WTC11 (cell line): ENCODE data around the gene ANGEL1. TPM values are rescaled to one million over a fixed set of nuclear protein-coding genes. Genes with fewer than 3 reads are reported as not detected.

Source experiments
- ATAC-seq: fragments of 200-7000 bp; cut with Tn5 transposase; 2 replicates; pipeline ENCODE4 v1.10.0; 2021; ENCODE audit warnings: mild to moderate bottlenecking, moderate library complexity
- CTCF ChIA-PET: fragments of 300-600 bp; sonication (Branson Sonifier 250); formaldehyde crosslinking; loops from one replicate; lab custom pipeline; 2021; ENCODE audit warnings: antibody characterized with exemption; lab: Charles Lee
- POLR2A ChIA-PET: fragments of 350-600 bp; sonication (Branson Sonifier 250); formaldehyde crosslinking; loops from one replicate; lab custom pipeline; 2021; ENCODE audit warnings: antibody characterized with exemption; lab: Charles Lee
- DNase-seq: peaks from one replicate; pipeline ENCODE4 v3.0.0; 2021; ENCODE audit warnings: low spot score
- H3K27ac Mint-ChIP-seq: 2 replicates; pipeline ENCODE4 v1.8.0; 2021; ENCODE audit warnings: mixed read lengths
- H3K27me3 Mint-ChIP-seq: 2 replicates; pipeline ENCODE4 v1.8.0; 2021; ENCODE audit warnings: low read depth, mild to moderate bottlenecking, moderate library complexity, mixed read lengths
- H3K36me3 Mint-ChIP-seq: 2 replicates; pipeline ENCODE4 v1.8.0; 2021; ENCODE audit warnings: mixed read lengths
- H3K4me1 Mint-ChIP-seq: 2 replicates; pipeline ENCODE4 v1.8.0; 2022; ENCODE audit warnings: mixed read lengths
- H3K4me3 Mint-ChIP-seq: 2 replicates; pipeline ENCODE4 v1.8.0; 2021; ENCODE audit warnings: mild to moderate bottlenecking, moderate library complexity, mixed read lengths
- H3K9me3 Mint-ChIP-seq: 2 replicates; pipeline ENCODE4 v1.8.0; 2021; ENCODE audit warnings: mixed read lengths
- FOXJ3 ChIP-seq: sonication (generic); formaldehyde crosslinking; IDR thresholded peaks from 2 replicates; pipeline ENCODE4 v1.9.0; 2021; ENCODE audit warnings: missing genetic modification reagents, mild to moderate bottlenecking, borderline replicate concordance
- FOXK1 ChIP-seq: sonication (generic); formaldehyde crosslinking; IDR thresholded peaks from 2 replicates; pipeline ENCODE4 v1.8.0; 2022; ENCODE audit warnings: mild to moderate bottlenecking, moderate library complexity, missing genetic modification reagents
- GRHL2 ChIP-seq: fragments of 250-450 bp; sonication (Bioruptor Pico); IDR thresholded peaks from 2 replicates; pipeline ENCODE4 v1.8.0; 2022; ENCODE audit warnings: mild to moderate bottlenecking, moderate library complexity; ENCODE audit not compliant: insufficient replicate concordance, severe bottlenecking
- NR3C1 ChIP-seq: sonication (generic); formaldehyde crosslinking; conservative IDR thresholded peaks from 2 replicates; pipeline ENCODE4 v1.8.1; 2023; ENCODE audit warnings: low read depth, mild to moderate bottlenecking, missing genetic modification reagents
- SP1 ChIP-seq: sonication (generic); formaldehyde crosslinking; conservative IDR thresholded peaks from 2 replicates; pipeline ENCODE4 v1.8.1; 2022; ENCODE audit warnings: missing genetic modification reagents
- TEAD4 ChIP-seq: sonication (generic); formaldehyde crosslinking; IDR thresholded peaks from 2 replicates; pipeline ENCODE4 v1.8.0; 2022; ENCODE audit warnings: mild to moderate bottlenecking, missing genetic modification reagents
- ZNF219 ChIP-seq: sonication (generic); formaldehyde crosslinking; IDR thresholded peaks from 2 replicates; pipeline ENCODE4 v1.8.0; 2023; ENCODE audit warnings: missing genetic modification reagents, mild to moderate bottlenecking, borderline replicate concordance
- ZNF396 ChIP-seq: fragments of 250-450 bp; sonication (Bioruptor Pico); IDR thresholded peaks from 2 replicates; pipeline ENCODE4 v1.8.0; 2021; ENCODE audit warnings: mild to moderate bottlenecking, moderate library complexity, borderline replicate concordance
- ZNF416 ChIP-seq: fragments of 250-450 bp; sonication (Bioruptor Pico); IDR thresholded peaks from 2 replicates; pipeline ENCODE4 v1.9.0; 2021; ENCODE audit warnings: mild to moderate bottlenecking, inconsistent platforms
- total RNA-seq: library from RNA; stranded (reverse); gene quantifications from 3 replicates; pipeline ENCODE4 v1.2.3, GENCODE V29; 2021
- TF ChIP-seq, protein P1 (sequence below): sonication (generic); formaldehyde crosslinking; IDR thresholded peaks from 2 replicates; pipeline ENCODE4 v1.8.0; 2022; ENCODE audit warnings: mild to moderate bottlenecking, missing genetic modification reagents
- TF ChIP-seq, protein P2 (sequence below): fragments of 250-450 bp; sonication (Bioruptor Pico); IDR thresholded peaks from 2 replicates; pipeline ENCODE4 v1.9.0; 2021; ENCODE audit warnings: mild to moderate bottlenecking
- TF ChIP-seq, protein P3 (sequence below): fragments of 250-450 bp; sonication (Bioruptor Pico); IDR thresholded peaks from 2 replicates; pipeline ENCODE4 v1.9.0; 2021; ENCODE audit warnings: mild to moderate bottlenecking
- TF ChIP-seq, protein P4 (sequence below): sonication (generic); formaldehyde crosslinking; IDR thresholded peaks from 2 replicates; pipeline ENCODE4 v1.8.0; 2023; ENCODE audit warnings: mild to moderate bottlenecking, missing genetic modification reagents
- TF ChIP-seq, protein P5 (sequence below): fragments of 250-450 bp; sonication (Bioruptor Pico); conservative IDR thresholded peaks from 2 replicates; pipeline ENCODE4 v1.9.0; 2021; ENCODE audit warnings: mild to moderate bottlenecking
- TF ChIP-seq, protein P6 (sequence below): fragments of 200-600 bp; IDR thresholded peaks from 2 replicates; pipeline ENCODE4 v1.8.0; 2022; ENCODE audit warnings: antibody characterized with exemption
- TF ChIP-seq, protein P7 (sequence below): fragments of 250-450 bp; sonication (Bioruptor Pico); IDR thresholded peaks from 2 replicates; pipeline ENCODE4 v1.8.0; 2021; ENCODE audit warnings: mild to moderate bottlenecking

Gene ANGEL1
- total RNA-seq, 1 experiment from 2014 or later: 29.7 TPM

DNA sequence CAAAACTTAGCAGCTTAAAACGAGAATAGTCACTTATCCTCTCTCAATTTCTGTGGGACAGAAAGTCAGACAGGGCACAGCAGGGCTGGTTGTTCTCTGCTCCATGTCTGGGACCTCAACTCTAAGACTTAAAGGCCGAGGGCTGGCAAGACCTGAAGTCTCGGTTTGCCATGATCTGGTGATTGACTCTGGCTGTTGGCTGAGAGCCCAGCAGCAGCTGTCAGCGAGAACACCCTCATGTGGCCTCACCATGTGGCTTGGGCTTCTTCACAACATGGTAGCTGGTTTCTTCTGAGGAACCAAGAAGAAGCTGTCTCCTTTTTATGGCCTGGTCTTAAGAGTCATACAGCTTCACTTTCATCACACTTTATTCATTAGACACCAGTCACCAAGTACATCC lies 53.1 kb downstream of the ANGEL1 start (continued):
- TF ChIP-seq, protein P1, sequence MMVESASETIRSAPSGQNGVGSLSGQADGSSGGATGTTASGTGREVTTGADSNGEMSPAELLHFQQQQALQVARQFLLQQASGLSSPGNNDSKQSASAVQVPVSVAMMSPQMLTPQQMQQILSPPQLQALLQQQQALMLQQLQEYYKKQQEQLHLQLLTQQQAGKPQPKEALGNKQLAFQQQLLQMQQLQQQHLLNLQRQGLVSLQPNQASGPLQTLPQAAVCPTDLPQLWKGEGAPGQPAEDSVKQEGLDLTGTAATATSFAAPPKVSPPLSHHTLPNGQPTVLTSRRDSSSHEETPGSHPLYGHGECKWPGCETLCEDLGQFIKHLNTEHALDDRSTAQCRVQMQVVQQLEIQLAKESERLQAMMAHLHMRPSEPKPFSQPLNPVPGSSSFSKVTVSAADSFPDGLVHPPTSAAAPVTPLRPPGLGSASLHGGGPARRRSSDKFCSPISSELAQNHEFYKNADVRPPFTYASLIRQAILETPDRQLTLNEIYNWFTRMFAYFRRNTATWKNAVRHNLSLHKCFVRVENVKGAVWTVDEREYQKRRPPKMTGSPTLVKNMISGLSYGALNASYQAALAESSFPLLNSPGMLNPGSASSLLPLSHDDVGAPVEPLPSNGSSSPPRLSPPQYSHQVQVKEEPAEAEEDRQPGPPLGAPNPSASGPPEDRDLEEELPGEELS (CRISPR knock-in tag): no peak
- TF ChIP-seq ZNF219 (no peak), TEAD4 (CRISPR knock-in tag) (no peak), ZNF416 (CRISPR knock-in tag) (no peak), GRHL2 (CRISPR knock-in tag) (no peak), SP1 (CRISPR knock-in tag) (no peak)
- TF ChIP-seq, protein P2, sequence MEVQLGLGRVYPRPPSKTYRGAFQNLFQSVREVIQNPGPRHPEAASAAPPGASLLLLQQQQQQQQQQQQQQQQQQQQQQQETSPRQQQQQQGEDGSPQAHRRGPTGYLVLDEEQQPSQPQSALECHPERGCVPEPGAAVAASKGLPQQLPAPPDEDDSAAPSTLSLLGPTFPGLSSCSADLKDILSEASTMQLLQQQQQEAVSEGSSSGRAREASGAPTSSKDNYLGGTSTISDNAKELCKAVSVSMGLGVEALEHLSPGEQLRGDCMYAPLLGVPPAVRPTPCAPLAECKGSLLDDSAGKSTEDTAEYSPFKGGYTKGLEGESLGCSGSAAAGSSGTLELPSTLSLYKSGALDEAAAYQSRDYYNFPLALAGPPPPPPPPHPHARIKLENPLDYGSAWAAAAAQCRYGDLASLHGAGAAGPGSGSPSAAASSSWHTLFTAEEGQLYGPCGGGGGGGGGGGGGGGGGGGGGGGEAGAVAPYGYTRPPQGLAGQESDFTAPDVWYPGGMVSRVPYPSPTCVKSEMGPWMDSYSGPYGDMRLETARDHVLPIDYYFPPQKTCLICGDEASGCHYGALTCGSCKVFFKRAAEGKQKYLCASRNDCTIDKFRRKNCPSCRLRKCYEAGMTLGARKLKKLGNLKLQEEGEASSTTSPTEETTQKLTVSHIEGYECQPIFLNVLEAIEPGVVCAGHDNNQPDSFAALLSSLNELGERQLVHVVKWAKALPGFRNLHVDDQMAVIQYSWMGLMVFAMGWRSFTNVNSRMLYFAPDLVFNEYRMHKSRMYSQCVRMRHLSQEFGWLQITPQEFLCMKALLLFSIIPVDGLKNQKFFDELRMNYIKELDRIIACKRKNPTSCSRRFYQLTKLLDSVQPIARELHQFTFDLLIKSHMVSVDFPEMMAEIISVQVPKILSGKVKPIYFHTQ (CRISPR knock-in tag): no peak
- TF ChIP-seq, protein P3, sequence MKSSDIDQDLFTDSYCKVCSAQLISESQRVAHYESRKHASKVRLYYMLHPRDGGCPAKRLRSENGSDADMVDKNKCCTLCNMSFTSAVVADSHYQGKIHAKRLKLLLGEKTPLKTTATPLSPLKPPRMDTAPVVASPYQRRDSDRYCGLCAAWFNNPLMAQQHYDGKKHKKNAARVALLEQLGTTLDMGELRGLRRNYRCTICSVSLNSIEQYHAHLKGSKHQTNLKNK: no peak
- TF ChIP-seq, protein P4, sequence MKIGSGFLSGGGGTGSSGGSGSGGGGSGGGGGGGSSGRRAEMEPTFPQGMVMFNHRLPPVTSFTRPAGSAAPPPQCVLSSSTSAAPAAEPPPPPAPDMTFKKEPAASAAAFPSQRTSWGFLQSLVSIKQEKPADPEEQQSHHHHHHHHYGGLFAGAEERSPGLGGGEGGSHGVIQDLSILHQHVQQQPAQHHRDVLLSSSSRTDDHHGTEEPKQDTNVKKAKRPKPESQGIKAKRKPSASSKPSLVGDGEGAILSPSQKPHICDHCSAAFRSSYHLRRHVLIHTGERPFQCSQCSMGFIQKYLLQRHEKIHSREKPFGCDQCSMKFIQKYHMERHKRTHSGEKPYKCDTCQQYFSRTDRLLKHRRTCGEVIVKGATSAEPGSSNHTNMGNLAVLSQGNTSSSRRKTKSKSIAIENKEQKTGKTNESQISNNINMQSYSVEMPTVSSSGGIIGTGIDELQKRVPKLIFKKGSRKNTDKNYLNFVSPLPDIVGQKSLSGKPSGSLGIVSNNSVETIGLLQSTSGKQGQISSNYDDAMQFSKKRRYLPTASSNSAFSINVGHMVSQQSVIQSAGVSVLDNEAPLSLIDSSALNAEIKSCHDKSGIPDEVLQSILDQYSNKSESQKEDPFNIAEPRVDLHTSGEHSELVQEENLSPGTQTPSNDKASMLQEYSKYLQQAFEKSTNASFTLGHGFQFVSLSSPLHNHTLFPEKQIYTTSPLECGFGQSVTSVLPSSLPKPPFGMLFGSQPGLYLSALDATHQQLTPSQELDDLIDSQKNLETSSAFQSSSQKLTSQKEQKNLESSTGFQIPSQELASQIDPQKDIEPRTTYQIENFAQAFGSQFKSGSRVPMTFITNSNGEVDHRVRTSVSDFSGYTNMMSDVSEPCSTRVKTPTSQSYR: no peak

DNA sequence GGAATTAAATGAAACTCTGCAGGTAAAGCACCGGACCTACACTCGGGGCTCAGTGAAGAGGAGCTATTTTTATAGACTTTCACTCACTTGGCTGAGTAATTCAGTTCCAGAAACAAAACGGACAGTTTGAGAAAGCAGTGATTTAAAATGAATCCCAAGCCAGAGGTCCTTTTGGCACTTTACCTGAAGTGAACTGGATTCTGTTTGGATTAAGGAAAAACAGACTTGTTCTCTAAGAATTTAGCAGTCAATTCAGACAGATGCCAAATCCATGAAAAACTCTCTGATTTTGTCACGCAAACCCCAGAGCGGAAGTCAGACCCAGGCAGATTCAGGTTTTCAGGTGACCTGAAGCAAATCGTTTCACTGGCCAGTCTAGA lies 56.3 kb downstream of the ANGEL1 start:
- DNase-seq (no peak), ATAC-seq (no peak)
- Mint-ChIP-seq H3K36me3 (no peaks in the 10 kb centered on the region), H3K4me1 (peaks cover 6% of the 10 kb centered on the region), H3K27ac (no peak overlapping the region), H3K4me3 (no peak overlapping the region), H3K27me3 (peaks cover 45% of the 10 kb centered on the region), H3K9me3 (no peaks in the 10 kb centered on the region)
- CTCF ChIA-PET: interaction anchor here (2.6 to 3.6 kb wide), 2 partner anchors 28 to 45 kb away, joined by 10 to 13 read pairs; no protein-coding TSS in a partner anchor
- POLR2A ChIA-PET: no interaction called here
- TF ChIP-seq FOXK1 (no peak), NR3C1 (CRISPR knock-in tag) (no peak), ZNF396 (no peak), FOXJ3 (CRISPR knock-in tag) (no peak)
- TF ChIP-seq, protein P4: no peak
- TF ChIP-seq, protein P5, sequence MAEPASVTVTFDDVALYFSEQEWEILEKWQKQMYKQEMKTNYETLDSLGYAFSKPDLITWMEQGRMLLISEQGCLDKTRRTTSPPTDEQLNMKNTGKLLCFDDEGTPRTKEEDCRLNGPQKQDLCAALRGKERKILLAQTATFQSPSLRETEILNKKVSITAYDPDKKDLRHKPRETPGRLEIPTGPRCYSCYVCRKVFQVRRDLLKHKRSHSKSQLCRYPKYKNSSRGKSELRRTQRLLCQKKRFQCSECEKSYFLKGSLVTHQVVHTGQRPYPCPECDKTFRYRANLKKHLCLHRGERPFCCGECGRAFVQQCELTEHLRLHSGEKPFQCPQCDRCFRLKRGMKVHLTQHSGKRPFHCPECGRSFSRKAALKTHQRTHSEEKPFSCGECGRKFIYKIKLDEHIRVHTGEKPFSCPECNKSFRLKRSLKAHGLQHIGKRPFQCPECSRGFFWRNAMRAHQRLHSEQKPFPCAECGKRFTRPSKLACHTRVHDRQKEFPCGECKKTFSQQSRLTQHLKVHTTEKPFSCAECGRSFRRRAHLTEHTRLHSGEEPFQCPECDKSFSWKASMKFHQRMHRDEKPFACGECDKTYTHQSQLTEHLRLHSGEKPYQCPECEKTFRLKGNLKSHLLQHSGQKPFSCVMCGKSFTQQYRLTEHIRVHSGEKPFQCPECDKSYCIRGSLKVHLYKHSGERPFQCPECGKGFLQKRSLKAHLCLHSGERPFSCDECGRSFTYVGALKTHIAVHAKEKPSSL (CRISPR knock-in tag): no peak
- TF ChIP-seq, protein P6, sequence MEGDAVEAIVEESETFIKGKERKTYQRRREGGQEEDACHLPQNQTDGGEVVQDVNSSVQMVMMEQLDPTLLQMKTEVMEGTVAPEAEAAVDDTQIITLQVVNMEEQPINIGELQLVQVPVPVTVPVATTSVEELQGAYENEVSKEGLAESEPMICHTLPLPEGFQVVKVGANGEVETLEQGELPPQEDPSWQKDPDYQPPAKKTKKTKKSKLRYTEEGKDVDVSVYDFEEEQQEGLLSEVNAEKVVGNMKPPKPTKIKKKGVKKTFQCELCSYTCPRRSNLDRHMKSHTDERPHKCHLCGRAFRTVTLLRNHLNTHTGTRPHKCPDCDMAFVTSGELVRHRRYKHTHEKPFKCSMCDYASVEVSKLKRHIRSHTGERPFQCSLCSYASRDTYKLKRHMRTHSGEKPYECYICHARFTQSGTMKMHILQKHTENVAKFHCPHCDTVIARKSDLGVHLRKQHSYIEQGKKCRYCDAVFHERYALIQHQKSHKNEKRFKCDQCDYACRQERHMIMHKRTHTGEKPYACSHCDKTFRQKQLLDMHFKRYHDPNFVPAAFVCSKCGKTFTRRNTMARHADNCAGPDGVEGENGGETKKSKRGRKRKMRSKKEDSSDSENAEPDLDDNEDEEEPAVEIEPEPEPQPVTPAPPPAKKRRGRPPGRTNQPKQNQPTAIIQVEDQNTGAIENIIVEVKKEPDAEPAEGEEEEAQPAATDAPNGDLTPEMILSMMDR: no peak
- TF ChIP-seq, protein P7, sequence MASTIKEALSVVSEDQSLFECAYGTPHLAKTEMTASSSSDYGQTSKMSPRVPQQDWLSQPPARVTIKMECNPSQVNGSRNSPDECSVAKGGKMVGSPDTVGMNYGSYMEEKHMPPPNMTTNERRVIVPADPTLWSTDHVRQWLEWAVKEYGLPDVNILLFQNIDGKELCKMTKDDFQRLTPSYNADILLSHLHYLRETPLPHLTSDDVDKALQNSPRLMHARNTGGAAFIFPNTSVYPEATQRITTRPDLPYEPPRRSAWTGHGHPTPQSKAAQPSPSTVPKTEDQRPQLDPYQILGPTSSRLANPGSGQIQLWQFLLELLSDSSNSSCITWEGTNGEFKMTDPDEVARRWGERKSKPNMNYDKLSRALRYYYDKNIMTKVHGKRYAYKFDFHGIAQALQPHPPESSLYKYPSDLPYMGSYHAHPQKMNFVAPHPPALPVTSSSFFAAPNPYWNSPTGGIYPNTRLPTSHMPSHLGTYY (CRISPR knock-in tag): no peak
